Endodermal cell (in vitro differentiated cells): ENCODE measurements around the gene SERPINI2. TPM values are rescaled to one million over a fixed set of nuclear protein-coding genes. Genes with fewer than 3 reads are reported as not detected.

ENCODE experiments used
- DNase-seq: peaks from one replicate; pipeline ENCODE4 v3.0.0-alpha.2; 2017
- H3K27ac ChIP-seq: 2 replicates; pipeline ENCODE4 v1.5.1; 2013; ENCODE audit warnings: mild to moderate bottlenecking, low read depth, low read length, moderate library complexity
- H3K27me3 ChIP-seq: 2 replicates; pipeline ENCODE4 v1.6.1; 2013; ENCODE audit warnings: mild to moderate bottlenecking, low read length, moderate library complexity; ENCODE audit not compliant: insufficient read depth, control insufficient read depth, poor library complexity, severe bottlenecking
- H3K36me3 ChIP-seq: 2 replicates; pipeline ENCODE4 v1.7.0; 2013; ENCODE audit warnings: mild to moderate bottlenecking, low read length, moderate library complexity; ENCODE audit not compliant: control insufficient read depth, insufficient read depth
- H3K4me1 ChIP-seq: one replicate; pipeline ENCODE4 v1.7.0; 2013; ENCODE audit warnings: low read length; ENCODE audit not compliant: control insufficient read depth, insufficient read depth
- H3K4me3 ChIP-seq: 2 replicates; pipeline ENCODE4 v1.5.1; 2013; ENCODE audit warnings: mild to moderate bottlenecking, low read length, moderate library complexity
- H3K9ac ChIP-seq: 2 replicates; pipeline ENCODE4 v1.6.1; 2013; ENCODE audit warnings: mild to moderate bottlenecking, low read length, moderate library complexity; ENCODE audit not compliant: poor library complexity, severe bottlenecking; ENCODE audit errors: extremely low read depth
- H3K9me3 ChIP-seq: 2 replicates; pipeline ENCODE4 v1.6.1; 2013; ENCODE audit warnings: mild to moderate bottlenecking, low read length, moderate library complexity; ENCODE audit not compliant: control insufficient read depth
- H3K27ac Mint-ChIP-seq: 2 replicates; pipeline ENCODE4 v1.8.0; 2020; ENCODE audit warnings: mixed read lengths
- H3K27me3 Mint-ChIP-seq: 2 replicates; pipeline ENCODE4 v1.8.0; 2021; ENCODE audit warnings: mild to moderate bottlenecking, mixed read lengths; ENCODE audit not compliant: insufficient read depth
- H3K36me3 Mint-ChIP-seq: 2 replicates; pipeline ENCODE4 v1.8.0; 2020; ENCODE audit warnings: low read depth, mixed read lengths
- H3K4me1 Mint-ChIP-seq: 2 replicates; pipeline ENCODE4 v1.8.0; 2020; ENCODE audit warnings: mixed read lengths
- H3K4me3 Mint-ChIP-seq: 2 replicates; pipeline ENCODE4 v1.8.0; 2020; ENCODE audit warnings: mild to moderate bottlenecking, moderate library complexity, mixed read lengths
- H3K9me3 Mint-ChIP-seq: 2 replicates; pipeline ENCODE4 v1.8.0; 2020; ENCODE audit warnings: mild to moderate bottlenecking, mixed read lengths
- CTCF ChIP-seq: fragments of 200-600 bp; sonication (generic); conservative IDR thresholded peaks from 2 replicates; pipeline ENCODE4 v1.5.0; 2021; ENCODE audit warnings: antibody characterized with exemption, mild to moderate bottlenecking
- WGBS, 2 experiments: methylation state at CpG; one replicate each; pipeline versions ENCODE4 v1.1.5 to v1.1.7; 2013; ENCODE audit warnings: missing lambda C conversion rate in 2 of 2, mixed read lengths in 1 of 2; ENCODE audit not compliant: insufficient coverage in 1 of 2, insufficient read length in 1 of 2; 5-methylcytosine and 5-hydroxymethylcytosine counted together
- total RNA-seq, 2 donors: library from RNA; stranded (reverse); fragmentation: NEBNext Ultra II Directional in 1 of 2; extraction: Animal tissue kit (Norgen Biotek cat#: 25700) in 1 of 2; gene quantifications; 2 replicates in 1 of 2; 3 replicates in 1 of 2; pipeline ENCODE4 v1.2.1, GENCODE V29; 2021

The SERPINI2 gene
- total RNA-seq, 2 donors from 2014 or later, result not detected

- Histone ChIP-seq H3K9ac (no peak overlapping the region), H3K27me3 (peaks cover 42% of the 10 kb centered on the region), H3K36me3 (no peaks in the 10 kb centered on the region), H3K4me3 (no peak overlapping the region), H3K4me1 (no peaks in the 10 kb centered on the region), H3K9me3 (no peaks in the 10 kb centered on the region), H3K27ac (no peak overlapping the region)
- WGBS, 2 experiments, result 94 to 95% methylated on average over 7 of the region's 7 CpGs
- no peak for DNase-seq
- no peak for TF ChIP-seq CTCF
- no peak overlapping the region for H3K4me3 Mint-ChIP-seq
- H3K27ac Mint-ChIP-seq, result no peak overlapping the region
- no peaks in the 10 kb centered on the region for H3K9me3 Mint-ChIP-seq
- H3K4me1 Mint-ChIP-seq, result peaks cover 2% of the 10 kb centered on the region
- no peaks in the 10 kb centered on the region for H3K36me3 Mint-ChIP-seq
- peaks cover 9% of the 10 kb centered on the region for H3K27me3 Mint-ChIP-seq
Observed at GRCh38 chr3:167497903-167498302, 24.1 kb upstream of the SERPINI2 start.

- peaks cover 70% of the 10 kb centered on the region for H3K27me3 ChIP-seq
- peaks cover 49% of the 10 kb centered on the region for H3K27me3 Mint-ChIP-seq
- peak; percentile 97 for TF ChIP-seq CTCF
- H3K36me3 Mint-ChIP-seq, result no peaks in the 10 kb centered on the region
- H3K4me1 ChIP-seq, result no peaks in the 10 kb centered on the region
- H3K4me3 ChIP-seq, result no peak overlapping the region
- no peak overlapping the region for H3K27ac ChIP-seq
- H3K27ac Mint-ChIP-seq, result no peak overlapping the region
- H3K4me1 Mint-ChIP-seq, result peaks cover 16% of the 10 kb centered on the region
- WGBS, 2 experiments, result 71 to 79% methylated on average over 1 to 3 of the region's 3 CpGs
- no peaks in the 10 kb centered on the region for H3K36me3 ChIP-seq
- peak; percentile 82 for DNase-seq
- no peaks in the 10 kb centered on the region for H3K9me3 ChIP-seq
- no peak overlapping the region for H3K4me3 Mint-ChIP-seq
- H3K9ac ChIP-seq, result no peak overlapping the region
- H3K9me3 Mint-ChIP-seq, result no peaks in the 10 kb centered on the region
Observed at GRCh38 chr3:167493244-167493643, 19.4 kb upstream of the SERPINI2 start.

GRCh38 chr3:167491621-167492020 is 17.8 kb upstream of the SERPINI2 start:
- DNase-seq, result no peak
- Histone ChIP-seq H3K36me3 (no peaks in the 10 kb centered on the region), H3K4me1 (no peaks in the 10 kb centered on the region), H3K27me3 (peaks cover 80% of the 10 kb centered on the region), H3K27ac (no peak overlapping the region), H3K9ac (no peak overlapping the region), H3K4me3 (no peak overlapping the region), H3K9me3 (peaks cover 13% of the 10 kb centered on the region)
- no peaks in the 10 kb centered on the region for H3K36me3 Mint-ChIP-seq
- no peak overlapping the region for H3K27ac Mint-ChIP-seq
- peaks cover 16% of the 10 kb centered on the region for H3K4me1 Mint-ChIP-seq
- H3K27me3 Mint-ChIP-seq, result peaks cover 64% of the 10 kb centered on the region
- H3K4me3 Mint-ChIP-seq, result no peak overlapping the region
- no peak for TF ChIP-seq CTCF
- H3K9me3 Mint-ChIP-seq, result peaks cover 5% of the 10 kb centered on the region
